Psoas muscle (tissue), 8 donors: ENCODE results near the gene TENM3. TPM values are rescaled to one million over a fixed set of nuclear protein-coding genes. Genes with fewer than 3 reads are reported as not detected.

Experiments
- ATAC-seq, 4 donors: fragments of 200-7000 bp; cut with Tn5 transposase; one replicate each; pipeline ENCODE4 v1.9.1; 2020; ENCODE audit warnings: moderate library complexity in 3 of 4, mild to moderate bottlenecking in 2 of 4
- DNase-seq, 2 donors: peaks; one replicate each; pipeline ENCODE4 v3.0.0-alpha.2; 2020
- H3K27ac ChIP-seq: fragments of 200-600 bp; one replicate; pipeline ENCODE4 v1.8.0; 2022
- H3K27me3 ChIP-seq, 3 donors: fragments of 200-600 bp in 1 of 3; one replicate each; pipeline versions ENCODE4 v1.6.1 to v1.8.0; 2013 to 2022; ENCODE audit warnings: low read length in 2 of 3, mild to moderate bottlenecking in 2 of 3, moderate library complexity in 1 of 3; ENCODE audit not compliant: insufficient read depth in 3 of 3
- H3K36me3 ChIP-seq, 2 donors: fragments of 200-600 bp in 1 of 2; one replicate each; pipeline versions ENCODE4 v1.6.1 to v1.8.0; 2013 to 2022; ENCODE audit warnings: low read depth in 1 of 2, mild to moderate bottlenecking in 1 of 2, moderate library complexity in 1 of 2; ENCODE audit not compliant: insufficient read depth in 1 of 2
- H3K4me1 ChIP-seq: fragments of 200-600 bp; one replicate; pipeline ENCODE4 v1.8.0; 2022
- H3K4me3 ChIP-seq: fragments of 200-600 bp; one replicate; pipeline ENCODE4 v1.8.0; 2022; ENCODE audit warnings: mild to moderate bottlenecking
- H3K9me3 ChIP-seq: fragments of 200-600 bp; one replicate; pipeline ENCODE4 v1.8.0; 2022
- WGBS, 3 donors: extraction: QIAGEN DNeasy Blood & Tissue Kit; methylation state at CpG; one replicate each; pipeline versions ENCODE4 v1.1.6 to v1.1.7; 2013; 5-methylcytosine and 5-hydroxymethylcytosine counted together
- intact Hi-C, 2 donors: fragments of 100-400 bp; cut with DNase I; formaldehyde crosslinking; loops; one replicate each; pipeline versions ENCODE4 v1.11.0 to v1.14.2; 2022
- polyA plus RNA-seq, 3 donors: library from polyadenylated mRNA; stranded (reverse); fragments of 200-250 nt; gene quantifications; one replicate each; pipeline ENCODE4 v1.2.3, GENCODE V29; 2013
- total RNA-seq, 4 donors: library from RNA; stranded (reverse); fragmentation: NEBNext Ultra II Directional in 2 of 4; extraction: Animal tissue kit (Norgen Biotek cat#: 25700) in 2 of 4; gene quantifications; one replicate each; pipeline versions ENCODE4 v1.2.1 to v1.2.4, GENCODE V29; 2021 to 2023
- TF ChIP-seq, protein P1 (sequence below): fragments of 200-600 bp; IDR thresholded peaks from one replicate; pipeline ENCODE4 v1.8.0; 2022; ENCODE audit warnings: antibody characterized with exemption
- donor health status: healthy with polysubstance abuse.
- donor health status: DM: no; HTN: no; CAD: no; lungs with moderate emphysema.
- donor health status: Bipolar disorder and iron deficiency.
- donor health status: healthy.
- donor health status: DM: yes; HTN: yes; CAD: no.
- donor health status: DM: no; HTN: no; CAD: no.
- donor health status: DM: no; HTN: no; CAD: no.
- donor health status: DM: yes; HTN: yes; CAD: no.

The TENM3 gene
- total and polyA plus RNA-seq, 7 donors = 0.48 to 11.6 (median 5.3) TPM

DNA sequence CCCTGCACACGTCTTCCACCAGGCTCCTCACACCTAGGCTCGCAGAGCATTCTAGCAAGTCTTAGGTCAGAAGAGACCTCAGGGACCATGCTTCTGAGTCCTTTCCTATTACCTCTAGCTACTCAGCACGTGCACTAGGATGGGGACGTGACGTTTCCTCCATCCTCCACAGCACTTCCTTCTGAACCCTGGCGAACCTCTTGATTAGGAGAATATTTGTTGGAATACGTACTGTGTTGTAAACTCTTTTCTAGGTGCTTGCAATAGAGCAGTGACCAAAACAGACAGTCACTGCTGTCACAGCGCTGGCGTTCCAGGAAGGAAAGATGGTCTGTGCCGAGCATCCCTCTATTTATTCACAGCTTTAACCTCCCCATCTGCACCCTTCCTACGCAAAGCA, 12.9 kb upstream of the TENM3 start:
- no peak overlapping the region for H3K4me3 ChIP-seq
- H3K36me3 ChIP-seq = no peaks in the 10 kb centered on the region
- no peak overlapping the region for H3K27ac ChIP-seq
- H3K4me1 ChIP-seq = no peaks in the 10 kb centered on the region
- TF ChIP-seq, protein P1, sequence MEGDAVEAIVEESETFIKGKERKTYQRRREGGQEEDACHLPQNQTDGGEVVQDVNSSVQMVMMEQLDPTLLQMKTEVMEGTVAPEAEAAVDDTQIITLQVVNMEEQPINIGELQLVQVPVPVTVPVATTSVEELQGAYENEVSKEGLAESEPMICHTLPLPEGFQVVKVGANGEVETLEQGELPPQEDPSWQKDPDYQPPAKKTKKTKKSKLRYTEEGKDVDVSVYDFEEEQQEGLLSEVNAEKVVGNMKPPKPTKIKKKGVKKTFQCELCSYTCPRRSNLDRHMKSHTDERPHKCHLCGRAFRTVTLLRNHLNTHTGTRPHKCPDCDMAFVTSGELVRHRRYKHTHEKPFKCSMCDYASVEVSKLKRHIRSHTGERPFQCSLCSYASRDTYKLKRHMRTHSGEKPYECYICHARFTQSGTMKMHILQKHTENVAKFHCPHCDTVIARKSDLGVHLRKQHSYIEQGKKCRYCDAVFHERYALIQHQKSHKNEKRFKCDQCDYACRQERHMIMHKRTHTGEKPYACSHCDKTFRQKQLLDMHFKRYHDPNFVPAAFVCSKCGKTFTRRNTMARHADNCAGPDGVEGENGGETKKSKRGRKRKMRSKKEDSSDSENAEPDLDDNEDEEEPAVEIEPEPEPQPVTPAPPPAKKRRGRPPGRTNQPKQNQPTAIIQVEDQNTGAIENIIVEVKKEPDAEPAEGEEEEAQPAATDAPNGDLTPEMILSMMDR = no peak
- 86 to 92% (median 87%) methylated on average over 11 of the region's 11 CpGs for WGBS, 3 donors
- DNase-seq (no peak), ATAC-seq (no peak)
- H3K27me3 ChIP-seq = no peaks in the 10 kb centered on the region
- intact Hi-C loops = no loop called here
- H3K9me3 ChIP-seq = no peaks in the 10 kb centered on the region

DNA sequence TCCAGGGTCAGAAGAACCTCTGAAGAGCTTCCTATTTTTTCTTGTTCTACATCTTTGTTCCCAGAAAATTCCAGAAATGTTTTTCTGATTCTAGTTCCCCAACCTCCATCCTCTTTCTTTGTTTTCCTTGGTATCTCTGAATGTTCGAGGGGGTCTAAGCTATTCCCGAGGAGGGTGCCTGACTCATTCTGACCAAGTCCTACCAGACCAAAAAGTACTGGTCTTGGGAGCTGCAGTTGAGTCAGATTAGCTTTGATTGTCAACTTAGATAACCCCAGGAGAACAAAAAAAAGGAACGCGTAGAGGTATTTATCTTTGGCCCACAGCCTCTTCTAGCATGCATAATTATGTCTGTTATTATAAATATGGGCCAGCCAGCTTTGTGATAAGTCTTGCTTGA, 12.1 kb upstream of the TENM3 start:
- no peaks in the 10 kb centered on the region for H3K4me1 ChIP-seq
- no peaks in the 10 kb centered on the region for H3K36me3 ChIP-seq
- H3K9me3 ChIP-seq = no peaks in the 10 kb centered on the region
- 27 to 36% (median 31%) methylated on average over 4 of the region's 4 CpGs for WGBS, 3 donors
- H3K4me3 ChIP-seq = no peak overlapping the region
- ATAC-seq = no peak
- no peak for DNase-seq
- intact Hi-C loops = no loop called here
- H3K27ac ChIP-seq = no peak overlapping the region
- H3K27me3 ChIP-seq = no peaks in the 10 kb centered on the region
- TF ChIP-seq, protein P1 = no peak

DNA sequence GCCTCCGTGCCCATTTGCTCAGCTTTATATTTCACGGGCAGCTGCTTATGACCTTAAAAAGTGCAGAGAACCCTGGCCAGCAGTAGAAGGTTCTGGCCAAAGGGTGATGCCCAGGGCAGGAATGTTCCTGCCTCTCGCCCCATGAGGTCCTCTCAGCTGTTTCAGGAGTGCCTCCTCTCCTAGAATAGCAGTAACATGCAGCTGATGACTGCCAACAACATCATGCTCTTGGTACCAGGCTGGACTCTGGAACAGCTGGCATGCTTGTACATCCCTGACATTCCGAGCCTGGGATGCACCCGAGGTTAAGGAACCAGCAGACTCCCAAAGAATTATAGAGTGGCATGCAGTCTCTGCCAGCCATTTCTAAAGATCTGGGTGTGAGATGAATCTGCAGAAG, 11.7 kb upstream of the TENM3 start:
- ATAC-seq = peak; percentile 40 to 95 (median 68)
- 19 to 31% (median 23%) methylated on average over 5 of the region's 5 CpGs for WGBS, 3 donors
- Histone ChIP-seq H3K27me3 (no peaks in the 10 kb centered on the region), H3K4me1 (no peaks in the 10 kb centered on the region), H3K9me3 (no peaks in the 10 kb centered on the region), H3K27ac (no peak overlapping the region), H3K4me3 (no peak overlapping the region), H3K36me3 (no peaks in the 10 kb centered on the region)
- intact Hi-C loops = no loop called here
- TF ChIP-seq, protein P1 = no peak
- peak in 1 of 2 donors; percentile 15 for DNase-seq

DNA sequence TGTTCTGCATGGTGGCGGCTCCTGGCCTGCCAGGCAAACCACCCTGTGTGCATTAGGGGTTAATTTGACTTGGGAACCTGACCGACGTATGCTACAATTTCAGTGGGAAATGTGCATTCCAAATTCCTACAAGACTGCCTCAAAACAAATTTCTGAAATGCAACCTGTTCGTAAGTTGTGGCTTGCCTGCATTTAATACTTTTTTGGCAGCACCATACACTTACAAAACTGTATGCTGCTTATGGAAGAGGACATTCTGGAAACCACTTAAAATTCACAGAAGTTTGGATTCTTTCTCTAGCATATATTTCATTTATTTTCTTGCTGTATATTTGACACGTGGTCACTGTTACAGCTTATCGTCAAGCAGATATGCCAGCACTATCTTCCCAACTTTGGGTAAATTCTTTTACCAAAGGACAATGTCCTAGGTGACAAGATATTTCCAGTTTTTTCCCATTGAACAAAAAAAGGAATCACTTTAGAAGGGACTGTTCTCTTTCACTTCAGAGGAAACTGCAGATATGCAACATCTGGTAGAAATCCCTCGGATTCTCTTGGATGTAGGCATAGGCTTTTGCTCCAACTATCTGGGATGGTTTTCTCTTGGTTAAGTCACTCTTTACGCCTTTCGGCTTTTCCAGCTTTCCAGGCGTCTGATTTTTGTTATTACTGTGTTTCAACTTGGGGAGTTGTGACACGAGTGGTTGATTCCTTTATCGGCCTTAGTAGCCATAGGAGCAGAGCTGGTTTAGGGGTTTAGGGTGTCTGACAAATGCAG, 9.7 kb upstream of the TENM3 start:
- DNase-seq = no peak
- TF ChIP-seq, protein P1 = no peak
- Histone ChIP-seq H3K4me1 (no peaks in the 10 kb centered on the region), H3K27me3 (no peaks in the 10 kb centered on the region), H3K9me3 (no peaks in the 10 kb centered on the region), H3K4me3 (no peak overlapping the region), H3K36me3 (no peaks in the 10 kb centered on the region), H3K27ac (no peak overlapping the region)
- intact Hi-C loops = no loop called here
- 51 to 66% (median 52%) methylated on average over 12 of the region's 12 CpGs for whole genome bisulfite sequencing, 3 donors
- ATAC-seq = no peak
